Stimulated activated CD4-positive, alpha-beta T cell treated with anti-CD3 and anti-CD28 coated beads, Interleukin-15, amount 100 ng/mL, for 24 hours (primary cell): Measurements from ENCODE around the gene DCANP1.

Source experiments
- DNase-seq: peaks from one replicate; pipeline ENCODE4 v3.0.0-alpha.2; 2020

DCANP1 gene

DNA sequence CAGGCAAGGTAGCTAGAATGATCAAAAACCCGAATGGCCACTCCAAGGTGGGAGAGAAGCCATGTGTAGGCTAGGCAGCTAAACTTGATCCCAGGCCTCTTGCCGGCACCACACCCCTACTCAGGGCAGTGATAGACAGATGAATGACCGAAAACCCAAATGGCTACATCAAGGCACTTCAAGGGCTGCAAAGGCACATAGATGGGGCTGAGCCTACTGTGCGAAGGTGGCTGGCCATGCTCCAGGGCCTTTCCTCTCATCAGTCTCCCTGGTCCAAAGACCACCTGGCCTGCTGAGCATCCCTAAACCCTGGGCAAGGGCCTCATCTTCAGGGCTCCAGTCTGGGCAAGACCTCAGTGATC, 8.7 kb upstream of the DCANP1 start:
- DNase-seq = no peak

DNA sequence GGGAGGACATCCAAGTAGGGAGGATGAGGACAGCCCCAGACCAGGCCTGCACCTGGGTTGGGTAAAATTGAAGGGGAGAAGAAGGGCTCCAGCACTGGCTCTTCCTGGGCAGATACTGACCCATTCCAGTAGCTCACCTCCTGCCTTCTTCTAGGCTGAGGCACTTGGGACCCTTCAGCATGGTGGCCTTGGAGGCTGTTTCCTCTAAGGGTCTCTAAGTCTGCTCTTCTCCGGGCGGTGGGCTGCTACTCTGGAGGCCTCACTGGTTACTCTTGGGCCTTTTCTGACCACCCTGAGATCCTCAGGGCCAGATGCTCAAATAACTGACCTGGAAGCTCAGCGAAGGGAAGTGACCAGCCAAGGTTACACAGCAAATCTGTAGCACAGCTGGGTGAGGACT, 7.8 kb upstream of the DCANP1 start:
- DNase-seq = no peak

DNA sequence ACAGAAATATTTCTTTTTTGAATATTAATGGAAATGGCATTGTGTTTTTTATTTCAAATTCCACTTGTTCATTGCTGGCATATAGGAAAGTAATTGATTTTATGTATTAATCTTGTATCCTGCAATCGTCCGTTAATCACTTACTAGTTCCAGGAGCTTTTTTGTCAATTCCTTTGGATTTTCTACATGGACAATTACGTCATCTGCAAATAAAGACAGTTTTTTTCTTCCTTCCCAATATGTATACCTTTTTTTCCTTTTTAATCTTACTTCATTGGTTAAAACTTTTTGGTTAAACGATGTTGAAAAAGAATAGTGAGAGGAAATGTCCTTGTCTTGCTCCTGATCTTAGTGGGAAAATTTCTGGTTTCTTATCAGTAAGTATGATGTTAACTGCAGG, 6.5 kb upstream of the DCANP1 start:
- DNase-seq = no peak

DNA sequence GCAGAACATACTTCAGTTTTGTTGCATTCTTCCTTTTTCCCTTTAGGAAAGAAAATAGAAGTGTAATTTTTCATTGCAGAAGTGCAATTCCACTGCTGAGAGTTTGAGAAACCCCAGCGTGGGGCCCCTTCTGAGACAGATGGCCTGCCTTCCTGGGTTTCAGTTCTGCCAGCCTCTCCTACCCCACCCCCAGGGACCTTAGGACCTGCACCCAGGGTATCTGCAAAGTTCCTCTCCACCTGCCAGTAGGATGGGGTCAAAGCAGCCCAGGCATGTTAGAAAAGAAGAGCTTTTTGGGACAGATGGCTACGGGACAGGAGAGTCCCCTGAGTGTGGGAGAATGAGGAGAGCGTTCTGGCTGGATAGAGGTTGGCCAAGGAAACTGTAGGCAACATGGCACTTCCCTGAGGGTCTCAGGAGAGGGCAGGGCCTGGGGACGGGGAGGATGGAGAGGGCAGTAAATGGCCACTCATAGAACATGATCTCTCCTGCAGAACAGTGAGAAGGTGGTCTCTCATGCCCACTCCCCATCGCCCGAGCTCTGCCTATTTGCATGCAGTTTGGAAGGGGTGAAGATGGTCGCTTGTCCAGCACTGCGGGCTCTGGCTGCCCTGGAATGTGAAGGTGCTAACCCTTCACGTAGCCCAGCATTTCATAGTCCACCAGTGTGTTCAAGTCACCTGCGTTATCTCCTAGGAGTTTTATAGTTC, 5.3 kb upstream of the DCANP1 start, which contains the start of gene TIFAB:
Gene TIFAB (minus strand): TSS at position 31 of the 710 bp plus-strand sequence. CDS start 2,412 bp downstream, outside the sequence.
- DNase-seq = no peak

DNA sequence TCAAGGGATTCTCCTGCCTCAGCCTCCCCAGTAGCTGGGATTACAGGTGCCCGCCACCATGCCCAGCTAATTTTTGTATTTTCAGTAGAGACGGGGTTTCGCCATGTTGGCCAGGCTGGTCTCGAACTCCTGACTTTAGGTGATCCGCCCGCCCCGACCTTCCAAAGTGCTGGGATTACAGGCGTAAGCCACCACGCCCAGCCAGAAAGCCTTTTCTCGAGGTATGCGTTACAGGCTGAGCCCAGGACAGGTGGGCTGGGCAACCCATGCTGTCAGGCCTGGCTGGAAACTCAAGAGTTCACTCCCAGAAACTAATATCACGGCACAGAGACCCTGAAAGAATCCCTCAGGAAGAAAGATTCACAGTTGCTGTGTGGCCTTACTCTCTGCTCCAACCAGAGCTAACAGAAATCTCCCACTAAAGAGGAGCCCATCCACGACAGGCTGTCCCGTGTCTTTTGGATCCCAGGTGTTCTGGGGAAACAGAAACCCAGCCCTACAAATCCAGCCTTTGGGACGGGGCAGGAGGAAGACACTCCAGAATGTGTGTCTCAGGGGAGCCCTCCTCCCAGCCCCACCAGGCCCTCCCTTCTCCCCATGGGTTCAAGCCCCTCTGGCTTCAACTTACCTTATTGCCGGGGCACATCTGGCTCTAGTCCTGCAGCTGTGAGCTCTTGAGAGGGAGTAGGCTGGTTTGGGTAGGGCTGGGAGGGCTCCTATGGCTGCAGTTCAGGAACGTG, 4.6 kb upstream of the DCANP1 start:
- DNase-seq = no peak

DNA sequence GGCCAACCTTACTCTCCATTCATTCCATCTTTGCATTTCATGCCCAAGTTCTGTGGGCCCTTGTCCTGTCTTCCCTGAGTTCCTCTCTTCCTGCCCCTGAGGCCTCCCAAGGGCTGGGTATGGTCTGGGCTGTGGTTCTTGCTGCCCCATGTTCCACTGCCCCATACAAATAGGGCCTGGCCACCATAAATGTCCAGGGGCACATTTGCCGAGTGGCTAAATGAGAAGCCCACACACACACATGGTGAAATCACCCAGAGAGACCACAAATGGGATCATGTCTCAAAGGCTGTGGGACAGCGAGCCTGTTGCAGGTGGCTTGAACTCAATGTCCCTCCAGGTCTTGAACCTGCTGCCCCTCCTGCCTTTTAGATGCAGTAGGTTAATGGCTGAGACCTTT, 3.8 kb upstream of the DCANP1 start:
- DNase-seq = no peak

DNA sequence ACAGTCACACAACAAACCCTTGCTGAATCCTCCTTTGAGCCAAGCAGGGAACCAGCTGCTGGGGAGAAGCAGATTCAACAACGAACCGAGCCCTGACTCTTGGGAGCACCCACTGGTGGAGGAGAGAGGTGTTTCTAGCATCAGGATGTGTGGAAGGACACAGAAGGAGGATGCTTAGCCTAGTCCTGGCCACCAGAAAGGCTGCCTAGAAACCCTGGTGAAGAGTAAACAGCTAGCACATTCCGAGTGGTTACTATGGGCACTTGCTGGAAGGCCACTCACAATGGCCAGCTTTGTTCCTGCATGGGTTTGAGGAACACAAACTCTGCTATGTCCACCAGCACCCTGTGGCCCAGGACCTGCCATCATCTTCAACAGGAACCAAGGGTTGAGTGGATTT, 3.2 kb upstream of the DCANP1 start:
- DNase-seq = no peak

DNA sequence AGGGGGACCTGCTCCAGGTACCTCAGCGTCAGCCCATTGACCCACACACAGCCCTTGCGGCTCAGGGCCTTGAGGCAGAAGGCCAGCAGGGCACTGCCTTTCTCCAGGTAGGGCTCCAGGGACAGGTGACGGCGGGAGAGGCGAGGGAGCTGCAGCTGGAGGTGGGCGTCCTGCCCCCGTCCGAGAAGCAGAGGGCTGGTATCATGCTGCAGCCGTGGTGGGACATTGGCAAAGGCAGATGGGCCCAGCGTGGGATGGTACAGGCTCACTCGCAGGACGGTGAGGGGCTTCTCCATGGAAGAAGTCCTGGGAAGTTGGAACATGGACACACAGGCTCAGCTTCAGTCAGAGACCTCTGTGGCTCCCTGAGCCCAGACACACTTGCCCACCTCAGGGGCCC, 2.5 kb upstream of the DCANP1 start:
- DNase-seq = no peak

DNA sequence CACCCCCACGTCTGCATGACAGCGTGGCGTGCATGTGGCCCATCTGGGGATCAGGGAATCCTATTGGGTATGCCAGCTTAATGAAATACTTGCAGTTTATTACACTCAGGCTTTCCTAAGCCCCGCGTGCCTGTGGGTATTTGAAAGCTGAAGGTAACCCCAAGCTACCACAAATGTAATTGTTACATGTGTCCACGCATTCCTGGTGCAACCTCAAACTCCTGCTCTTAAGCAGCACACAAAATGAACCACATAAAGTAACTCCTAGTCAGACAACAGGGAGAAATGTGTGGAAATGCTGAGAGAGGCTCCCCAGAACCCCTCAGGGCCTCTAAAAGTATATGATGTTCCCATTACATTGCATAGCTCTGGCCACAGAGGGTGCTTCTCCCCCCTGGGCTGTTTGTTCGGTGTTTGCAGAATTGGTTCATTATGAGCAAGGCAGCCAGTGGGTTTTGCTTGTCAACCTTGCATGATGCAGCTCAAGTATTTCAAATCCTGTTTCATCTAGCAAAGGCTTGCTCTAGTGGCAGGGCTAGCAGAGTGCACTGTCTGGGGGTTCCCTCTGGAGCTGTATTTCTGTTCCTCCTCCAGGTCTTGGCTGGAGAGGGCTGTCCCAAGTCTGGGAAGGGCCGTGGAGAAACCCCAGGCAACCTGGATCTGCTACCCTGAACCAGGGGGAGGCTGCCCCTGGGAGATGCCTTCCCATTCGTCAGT, 1.8 kb upstream of the DCANP1 start:
- DNase-seq = no peak

DNA sequence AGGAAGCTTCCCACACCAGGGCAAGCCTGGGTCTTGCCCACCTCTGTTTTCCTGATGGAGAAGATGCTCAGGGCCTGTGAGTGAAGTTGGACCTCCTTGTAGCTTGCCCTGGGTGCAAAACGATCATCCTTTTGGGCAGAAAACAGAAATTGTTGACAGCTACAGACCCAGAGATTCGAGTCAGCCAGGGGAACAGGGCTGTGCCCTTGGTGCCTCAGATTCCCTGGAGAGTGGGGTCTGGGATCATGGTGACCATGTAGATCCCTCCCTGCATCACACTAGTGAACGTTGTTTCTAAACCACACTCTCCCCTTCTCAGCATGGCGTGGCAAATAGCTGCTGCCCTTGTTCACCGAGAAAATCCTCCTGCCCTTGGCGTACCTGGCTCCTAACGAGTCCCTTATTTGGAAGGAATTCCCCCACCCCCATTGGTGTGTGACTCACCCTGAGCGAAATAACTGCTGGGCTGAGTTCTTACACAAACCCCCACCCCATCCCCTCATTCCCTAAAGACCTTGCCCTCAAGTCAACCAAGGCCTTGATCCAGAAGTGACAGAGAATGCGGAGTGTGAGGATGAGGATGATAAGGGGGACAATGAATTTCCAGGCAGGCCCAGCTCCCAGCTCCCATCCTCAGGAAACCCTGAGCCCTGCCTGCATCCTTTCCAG, 1.1 kb upstream of the DCANP1 start:
- no peak for DNase-seq

DNA sequence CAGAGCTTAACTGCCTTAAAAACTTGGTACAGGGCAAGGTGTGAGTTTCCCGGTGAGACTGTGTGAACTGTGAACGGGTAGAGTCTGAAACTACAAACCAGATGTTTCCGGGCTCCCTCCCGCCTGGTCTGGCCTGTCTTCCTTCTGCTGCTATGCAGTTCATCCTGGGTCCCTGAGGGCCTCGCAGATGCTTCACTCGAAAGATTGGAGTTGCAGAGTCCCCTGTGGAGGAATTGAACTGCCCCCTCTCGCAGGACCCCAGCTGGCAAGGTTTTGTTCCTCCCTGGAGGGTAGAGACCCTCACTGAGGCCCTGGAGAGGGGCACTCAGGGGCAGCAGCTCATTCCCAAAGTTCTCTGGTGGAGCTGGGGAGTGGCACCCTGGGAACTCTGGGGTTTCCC, 533 bp downstream of the DCANP1 start:
- DNase-seq = no peak

DNA sequence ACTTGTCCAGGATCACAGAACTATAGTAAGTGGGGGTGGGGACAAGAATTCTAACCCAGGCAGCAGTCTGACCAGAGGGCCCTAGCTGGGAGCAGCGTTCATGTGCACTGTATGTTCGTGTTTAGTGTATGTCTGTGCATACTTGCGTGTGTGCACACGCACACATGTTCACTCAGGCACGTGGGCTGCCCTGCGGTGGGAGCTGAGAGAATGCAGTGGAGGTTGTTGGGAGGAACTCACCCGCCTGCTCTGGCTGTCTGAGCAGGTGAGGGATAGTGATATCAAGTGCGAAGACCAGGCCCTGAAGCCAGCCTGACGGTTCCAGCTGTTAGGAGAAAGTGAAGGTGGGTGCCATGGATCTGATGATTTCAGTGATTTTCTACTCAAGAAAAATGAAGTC, 942 bp downstream of the DCANP1 start:
- DNase-seq = no peak

DNA sequence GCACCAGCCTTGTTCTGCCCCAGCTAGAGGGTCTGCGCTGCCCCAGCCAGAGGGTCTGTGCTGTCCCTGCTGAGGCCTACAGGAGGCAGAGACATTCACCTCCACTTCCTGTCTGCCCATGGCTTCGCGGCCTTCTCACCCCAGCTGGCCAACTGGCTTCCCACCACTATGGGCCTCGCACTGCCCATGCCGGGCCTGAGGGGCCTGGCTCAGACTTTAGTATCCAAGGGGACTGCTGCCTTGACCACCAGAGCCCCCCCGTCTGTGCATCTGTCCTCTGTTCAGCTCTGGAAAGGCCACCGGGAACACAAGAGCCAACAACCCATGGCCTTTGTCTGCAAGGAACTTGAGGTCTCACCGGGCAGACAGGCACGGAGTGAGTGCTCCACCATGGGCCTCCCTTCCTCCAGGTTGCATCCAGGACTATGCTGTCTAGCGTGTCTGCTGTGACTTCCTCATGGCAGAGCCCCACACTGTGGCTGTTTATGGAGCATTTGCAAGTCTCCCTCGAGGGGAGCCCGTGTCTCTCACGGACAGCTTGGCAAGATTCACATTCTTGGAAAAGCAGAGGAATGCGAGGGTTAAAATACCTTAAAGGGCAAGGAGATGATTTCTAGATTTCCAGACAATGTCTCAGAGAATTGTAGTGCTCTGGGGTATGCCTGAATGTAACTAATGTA, 1.7 kb downstream of the DCANP1 start:
- no peak for DNase-seq

DNA sequence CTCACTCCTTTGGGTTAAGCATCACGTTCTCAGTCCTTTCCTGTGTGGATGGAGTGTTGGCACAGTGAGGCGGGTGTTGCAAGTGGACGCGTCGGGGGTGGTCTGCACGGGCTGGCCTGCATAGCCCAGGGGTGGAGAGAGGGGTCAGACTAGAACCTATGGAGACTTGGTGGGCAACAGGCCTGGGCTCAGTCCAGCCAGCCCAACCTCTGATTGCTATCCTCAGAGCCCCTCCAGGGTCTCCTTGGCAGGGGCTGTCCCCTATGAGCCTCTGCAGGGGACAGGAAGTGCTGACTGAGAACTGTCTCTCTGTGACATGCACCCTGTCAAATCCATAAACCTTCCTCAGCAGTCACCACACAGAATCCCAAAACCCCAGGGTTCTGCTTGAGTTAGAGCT, 2.3 kb downstream of the DCANP1 start:
- DNase-seq = no peak

DNA sequence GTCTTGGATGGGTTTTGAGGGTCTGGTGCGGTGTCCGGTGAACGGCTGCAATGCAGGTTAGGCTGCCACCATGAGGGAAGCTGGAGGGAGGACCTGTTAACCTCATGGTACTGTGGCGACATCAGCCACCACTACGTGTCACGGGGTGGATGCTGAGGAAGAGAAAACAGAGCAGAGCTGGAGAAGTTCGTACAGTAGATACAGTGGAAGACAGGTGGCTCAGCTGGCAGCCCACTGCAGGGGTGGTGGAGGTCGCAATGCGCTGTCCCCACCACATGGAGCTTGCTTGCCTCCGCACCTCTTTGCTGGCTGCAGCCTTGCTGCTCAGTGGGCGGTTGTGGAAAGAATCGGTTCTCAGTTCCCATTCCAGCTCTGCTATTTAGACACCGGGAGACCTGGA, 2.8 kb downstream of the DCANP1 start:
- no peak for DNase-seq

DNA sequence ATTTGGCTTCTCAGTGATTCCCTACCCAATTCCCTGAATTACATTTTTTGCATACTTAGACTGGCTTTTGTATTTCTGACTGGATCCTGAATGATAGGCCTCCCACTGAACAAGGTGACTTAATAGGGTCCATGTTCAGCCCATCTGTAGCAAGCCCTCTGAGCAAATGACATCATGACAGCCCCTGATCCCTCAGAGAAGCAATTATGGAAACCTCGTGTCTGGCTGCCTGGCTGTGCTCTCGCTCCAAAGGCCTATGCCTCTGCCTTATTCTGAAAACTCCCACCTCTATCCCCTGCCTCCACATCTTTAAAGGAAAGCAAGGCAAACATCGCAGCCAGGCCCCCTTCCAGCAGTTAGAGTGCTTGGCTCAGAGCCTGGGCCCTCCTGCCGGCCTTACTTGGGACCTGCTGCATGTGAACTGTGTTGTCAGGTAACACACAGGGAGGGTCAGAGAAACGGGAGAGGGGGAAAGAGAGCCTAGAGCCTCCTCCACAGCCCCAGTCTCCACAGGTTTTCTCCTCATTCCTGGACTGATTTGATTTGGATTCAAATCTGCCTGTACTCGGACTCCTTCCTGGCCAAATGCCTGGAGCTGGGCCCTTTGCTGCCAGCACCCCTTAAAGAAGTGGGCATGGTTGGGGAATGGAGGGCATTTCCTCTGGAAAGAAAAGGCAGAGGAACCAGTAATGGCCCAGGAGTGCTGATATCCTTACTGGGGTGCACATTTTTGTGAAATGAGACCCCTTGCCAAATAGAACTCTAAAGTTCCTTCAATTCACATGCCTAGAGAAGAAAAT, 3.8 kb downstream of the DCANP1 start:
- no peak for DNase-seq

DNA sequence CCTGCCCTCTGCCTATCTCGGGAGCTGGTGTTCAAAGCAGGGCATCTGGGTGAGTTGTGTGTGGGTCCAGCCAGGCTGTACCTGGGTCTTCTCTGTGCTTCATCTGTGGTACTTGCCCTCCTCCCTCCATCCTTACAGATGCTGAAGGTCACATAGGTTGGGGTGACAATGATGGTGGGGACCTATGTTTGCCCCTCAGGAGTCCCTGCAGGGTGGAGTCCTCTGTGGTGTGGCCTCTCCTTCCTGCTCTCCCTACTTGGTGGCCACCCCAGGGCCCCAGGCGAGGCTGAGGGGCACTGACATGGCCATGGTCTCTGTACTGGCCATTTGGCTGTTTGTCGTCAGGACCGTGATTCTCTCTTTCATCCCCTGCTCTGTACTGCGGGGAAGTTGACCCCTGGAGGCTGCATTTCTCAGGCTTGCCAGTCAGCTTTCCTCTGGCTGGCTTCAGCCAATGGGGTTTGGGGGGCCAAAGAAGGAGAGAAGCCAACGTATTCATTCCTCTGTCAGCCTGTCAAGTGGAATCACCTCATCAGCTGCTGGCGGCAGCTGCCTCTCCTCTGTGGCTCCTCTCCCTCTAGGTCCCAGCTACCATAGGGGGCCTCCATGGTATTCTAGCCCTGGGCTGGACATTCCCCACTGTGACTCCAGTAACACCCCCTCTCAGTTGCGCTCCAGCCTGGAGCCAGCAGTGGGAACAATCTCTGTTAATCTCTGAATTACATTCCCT, 4.6 kb downstream of the DCANP1 start:
- no peak for DNase-seq

DNA sequence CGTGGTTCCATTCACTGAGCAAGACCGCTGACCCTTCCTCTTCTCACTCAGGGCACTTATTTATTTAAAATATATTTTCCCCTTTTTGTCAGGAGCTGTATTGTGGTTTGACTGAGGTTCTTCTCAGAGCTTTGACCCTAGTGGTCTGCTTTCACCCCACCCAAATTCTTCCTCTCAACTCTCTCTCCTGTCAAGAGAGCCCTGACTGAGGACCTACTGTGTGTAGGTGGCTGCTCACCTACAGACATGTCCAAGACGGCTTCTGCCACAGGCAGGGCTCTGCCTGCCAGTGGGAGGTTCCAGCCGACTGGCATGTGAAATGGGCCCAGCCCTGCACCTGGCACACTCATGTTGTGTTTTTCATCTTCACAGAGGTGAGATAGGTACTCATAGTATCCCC, 5.2 kb downstream of the DCANP1 start:
- DNase-seq = no peak

DNA sequence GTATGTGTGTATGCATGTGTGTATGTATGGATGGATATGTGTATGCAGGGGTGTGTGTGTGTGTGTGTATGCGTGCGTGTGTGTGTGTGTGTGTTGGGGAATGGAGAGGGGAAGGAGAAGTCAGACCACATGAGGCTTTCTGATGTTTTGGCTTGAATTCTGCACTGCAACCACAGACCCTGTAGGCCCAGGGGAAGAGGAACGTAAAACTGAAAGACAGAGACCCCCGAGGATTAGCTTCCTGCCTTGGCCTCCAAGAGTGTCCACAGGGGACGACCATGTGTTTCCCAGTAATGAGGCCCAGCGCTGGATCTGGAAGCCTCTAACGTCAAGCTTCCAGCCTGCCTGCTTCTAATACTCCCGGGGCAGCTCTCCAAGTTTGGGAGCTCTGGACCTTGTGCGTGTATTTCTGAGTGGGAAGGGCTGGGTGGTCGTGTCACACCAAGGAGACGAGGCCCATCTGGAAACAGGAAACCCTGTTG, 5.8 kb downstream of the DCANP1 start:
- DNase-seq = no peak

DNA sequence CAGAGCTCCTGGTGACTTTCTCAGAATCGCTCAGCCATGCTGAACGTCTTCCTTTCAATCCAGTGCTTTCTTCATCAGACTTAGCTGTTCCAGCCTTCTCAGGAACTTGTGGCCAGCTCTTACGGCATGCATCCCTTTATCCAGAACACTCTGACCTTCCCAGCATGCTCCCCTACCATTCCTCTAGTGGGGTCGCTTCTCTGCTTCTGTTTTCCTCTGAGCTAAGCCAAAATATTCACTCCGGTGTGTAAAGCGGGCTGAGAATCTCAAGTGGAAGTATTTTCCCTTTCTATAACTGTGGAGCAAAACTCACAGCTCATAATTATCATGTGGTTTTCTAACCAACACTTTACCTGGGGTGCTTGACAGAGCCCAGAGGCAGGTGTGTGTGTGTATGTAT, 6.2 kb downstream of the DCANP1 start:
- no peak for DNase-seq
